Loucy (cell line): ENCODE data around the gene GPR12.

ENCODE experiments used
- CTCF ChIP-seq: fragments of 200-600 bp; sonication (generic); conservative IDR thresholded peaks from 2 replicates; pipeline ENCODE4 v1.5.1; 2014; ENCODE audit warnings: mild to moderate bottlenecking, antibody characterized with exemption, low read length
- EZH2phosphoT487 ChIP-seq: fragments of 200-600 bp; IDR thresholded peaks from 2 replicates; pipeline ENCODE4 v1.6.1; 2018; ENCODE audit warnings: antibody characterized with exemption, mild to moderate bottlenecking, moderate library complexity, borderline replicate concordance

- no peak for TF ChIP-seq CTCF
- TF ChIP-seq EZH2phosphoT487: no peak
Observed at GRCh38 chr13:26705536-26705935, 55.0 kb downstream of the GPR12 start.
